Kidney capillary endothelial cell (primary cell): ENCODE data around the gene CEP250.
"Not testable (repeated sequence)": the region's sequence is repeated elsewhere in the genome, so short reads cannot be mapped to it uniquely, and the experiment has no call there.

ENCODE experiments used
- DNase-seq: peaks from one replicate; pipeline ENCODE4 v3.0.0-alpha.2; 2018; ENCODE audit warnings: low spot score

Gene CEP250

DNA sequence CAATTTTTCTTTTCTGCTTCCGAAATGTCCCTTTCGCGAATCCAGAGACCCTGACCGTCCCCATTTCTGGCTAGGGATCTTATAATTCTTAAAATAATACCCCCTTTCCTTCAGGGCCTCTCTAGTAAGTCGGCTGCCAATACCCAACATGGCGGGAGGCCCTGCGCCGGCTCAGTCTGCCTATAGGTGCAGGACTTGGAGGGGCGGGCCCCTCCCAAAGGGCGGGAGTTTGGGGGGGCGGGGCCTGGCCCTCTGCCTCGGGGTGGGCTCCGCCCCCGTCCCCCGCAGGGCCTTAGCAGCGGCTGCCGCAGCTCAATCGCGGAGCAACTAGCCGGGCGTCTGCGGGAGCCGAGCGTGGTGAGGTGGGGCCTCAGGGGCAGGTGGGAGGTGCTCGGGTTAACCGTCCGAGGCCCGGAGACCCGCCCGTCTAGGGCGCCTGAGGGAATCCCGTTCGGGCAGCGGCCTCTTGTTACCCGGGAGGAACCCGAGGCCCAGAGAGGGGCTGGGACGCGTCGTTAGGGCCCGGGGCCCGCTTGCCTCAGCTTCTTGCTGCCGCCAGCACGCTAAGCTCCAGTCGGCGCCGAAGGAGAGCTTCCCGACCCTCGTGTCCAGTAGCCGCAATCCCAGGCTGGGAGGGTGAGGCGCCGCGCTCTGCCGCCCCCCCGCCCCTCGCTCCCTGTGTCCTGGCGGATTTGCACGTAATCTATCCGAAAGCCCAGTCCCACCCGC is at the start of gene CEP250:
TSS of gene CEP250 (plus strand) at position 718 of the 729 bp plus-strand sequence. CDS start 6,770 bp downstream, outside the sequence.
- DNase-seq = peak; percentile 97

DNA sequence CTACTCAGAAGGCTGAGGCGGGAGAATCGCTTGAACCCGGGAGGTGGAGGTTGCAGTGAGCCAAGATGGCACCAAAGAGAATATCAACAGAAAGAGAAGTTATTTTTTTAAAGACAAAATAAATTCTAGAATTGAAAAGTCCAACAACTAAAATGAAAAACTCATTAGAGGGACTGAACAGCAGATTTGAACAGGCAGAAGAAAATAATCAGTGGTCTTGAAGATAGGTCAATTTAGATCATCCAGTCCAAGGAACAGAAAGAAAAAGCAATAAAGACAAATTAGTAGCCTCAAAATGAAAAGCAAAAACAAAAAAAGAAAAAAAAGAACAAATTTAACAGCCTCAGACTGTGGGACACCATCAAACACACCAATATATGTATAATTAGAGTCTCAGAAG is 49.6 kb upstream of the CEP250 start:
- no peak for DNase-seq

DNA sequence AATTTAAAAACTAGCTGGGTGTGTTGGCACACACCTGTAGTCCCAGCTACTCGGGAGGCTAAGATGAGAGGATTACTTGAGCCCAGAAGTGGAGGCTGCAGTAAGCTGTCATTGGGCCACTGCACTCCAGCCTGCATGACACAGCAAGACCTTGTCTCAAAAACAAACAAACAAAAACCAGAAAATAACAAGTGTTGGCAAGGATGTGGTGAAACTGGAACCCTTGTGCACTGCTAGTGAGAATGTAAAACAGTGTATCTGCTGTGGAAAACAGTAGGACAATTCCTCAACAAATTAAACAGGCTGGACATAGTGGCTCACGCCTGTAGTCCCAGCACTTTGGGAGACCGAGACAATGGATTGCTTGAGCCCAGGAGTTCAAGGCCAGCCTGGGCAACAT is 47.1 kb upstream of the CEP250 start:
- no peak for DNase-seq

DNA sequence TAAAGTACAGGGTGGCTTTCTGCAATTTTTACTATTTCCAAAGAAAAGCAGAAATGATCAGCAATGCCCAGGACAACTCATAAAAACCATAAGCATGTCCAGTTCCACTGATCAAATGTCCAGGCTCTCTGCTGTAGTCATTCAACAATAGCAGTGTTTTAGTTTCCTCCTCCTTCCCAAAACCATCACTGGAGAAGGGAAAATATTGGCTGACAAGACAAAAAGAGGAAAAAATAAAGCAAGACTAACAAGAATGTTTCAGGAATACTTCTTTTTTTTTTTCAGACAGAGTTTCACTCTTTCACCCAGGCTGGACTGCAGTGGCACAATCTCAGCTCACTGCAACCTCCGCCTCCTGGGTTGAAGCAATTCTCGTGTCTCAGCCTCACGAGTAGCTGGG is 45.9 kb upstream of the CEP250 start:
- DNase-seq = no peak

DNA sequence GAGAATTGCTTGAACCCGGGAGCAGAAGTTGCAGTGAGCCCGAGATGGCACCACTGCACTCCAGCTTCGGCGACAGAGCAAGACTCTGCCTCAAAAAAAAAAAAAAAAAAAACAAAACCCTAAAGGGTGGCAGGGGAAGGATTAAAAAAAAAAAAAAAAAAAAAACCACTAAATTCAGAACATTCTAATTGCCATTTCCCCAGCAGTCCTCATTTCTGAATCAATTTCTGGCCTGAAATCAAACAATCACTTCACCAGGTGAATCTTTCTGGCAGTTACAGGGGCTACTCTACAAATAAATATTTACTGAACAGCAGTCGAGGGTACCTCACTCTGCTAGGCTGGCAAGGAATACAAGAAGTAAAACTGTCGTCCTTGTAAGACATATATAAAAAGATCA is 44.8 kb upstream of the CEP250 start:
- DNase-seq = no peak

DNA sequence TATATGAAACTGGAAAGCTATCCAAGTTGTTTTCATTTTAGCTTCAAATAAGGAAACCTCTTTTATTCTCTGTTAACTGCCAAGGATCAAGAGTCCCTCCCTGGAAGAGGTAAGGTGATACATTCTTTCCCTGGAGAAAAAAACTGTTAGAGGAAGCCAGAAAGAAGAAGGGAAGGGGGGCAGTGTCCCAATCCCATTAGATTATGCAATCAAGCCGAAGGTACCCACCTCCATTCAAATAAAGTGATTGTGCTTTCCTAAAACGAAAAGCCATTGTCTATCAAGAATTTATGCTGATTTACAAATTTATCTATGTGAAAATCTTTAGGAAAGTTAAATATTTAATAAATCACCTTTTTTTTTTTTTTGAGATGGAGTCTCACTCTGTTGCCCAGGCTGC is 34.1 kb upstream of the CEP250 start:
- no peak for DNase-seq

DNA sequence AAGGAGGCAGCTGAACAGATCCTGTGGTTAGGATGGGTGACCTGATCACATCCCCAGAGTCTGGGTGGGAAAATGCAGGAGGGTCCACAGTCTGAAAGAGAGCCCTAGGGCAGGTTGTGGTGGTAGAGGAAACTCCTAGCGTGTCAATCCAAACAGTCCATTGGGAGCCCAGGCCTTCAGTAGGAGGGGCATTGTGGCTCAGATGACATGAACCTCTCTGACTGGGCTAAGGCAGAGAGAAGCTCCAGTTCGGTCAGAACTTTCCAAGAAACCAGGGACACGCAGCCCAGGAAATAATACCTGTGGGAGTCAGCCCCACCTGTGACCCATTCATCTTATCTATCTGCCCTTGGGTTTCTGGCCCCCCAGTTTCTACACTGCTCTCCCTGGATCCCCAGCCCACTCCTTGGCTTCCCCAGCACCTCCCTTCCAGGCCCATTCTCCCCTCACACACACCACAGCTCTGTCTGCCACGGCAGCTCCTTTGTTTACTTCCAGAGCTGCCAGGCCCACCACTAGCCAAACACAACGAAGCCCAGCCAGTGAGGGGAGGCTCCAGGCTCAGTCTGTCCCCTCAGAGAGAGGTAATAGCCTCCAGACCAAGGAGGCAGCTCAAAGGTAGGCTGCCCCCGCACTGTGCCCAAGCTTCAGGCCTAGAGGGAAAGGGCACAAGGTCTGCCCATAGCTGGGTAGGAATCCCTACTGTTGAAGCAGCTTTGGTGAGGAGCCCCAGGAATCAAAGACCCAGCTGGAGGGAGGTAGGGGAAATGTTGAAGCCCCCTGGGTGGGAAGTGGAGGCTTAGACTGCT is 23.6 kb upstream of the CEP250 start:
- no peak for DNase-seq

GRCh38 chr20:35432430-35432735 is 23.0 kb upstream of the CEP250 start:
- DNase-seq = no peak

- no peak for DNase-seq
Observed at GRCh38 chr20:35433337-35433736, 22.1 kb upstream of the CEP250 start.

DNA sequence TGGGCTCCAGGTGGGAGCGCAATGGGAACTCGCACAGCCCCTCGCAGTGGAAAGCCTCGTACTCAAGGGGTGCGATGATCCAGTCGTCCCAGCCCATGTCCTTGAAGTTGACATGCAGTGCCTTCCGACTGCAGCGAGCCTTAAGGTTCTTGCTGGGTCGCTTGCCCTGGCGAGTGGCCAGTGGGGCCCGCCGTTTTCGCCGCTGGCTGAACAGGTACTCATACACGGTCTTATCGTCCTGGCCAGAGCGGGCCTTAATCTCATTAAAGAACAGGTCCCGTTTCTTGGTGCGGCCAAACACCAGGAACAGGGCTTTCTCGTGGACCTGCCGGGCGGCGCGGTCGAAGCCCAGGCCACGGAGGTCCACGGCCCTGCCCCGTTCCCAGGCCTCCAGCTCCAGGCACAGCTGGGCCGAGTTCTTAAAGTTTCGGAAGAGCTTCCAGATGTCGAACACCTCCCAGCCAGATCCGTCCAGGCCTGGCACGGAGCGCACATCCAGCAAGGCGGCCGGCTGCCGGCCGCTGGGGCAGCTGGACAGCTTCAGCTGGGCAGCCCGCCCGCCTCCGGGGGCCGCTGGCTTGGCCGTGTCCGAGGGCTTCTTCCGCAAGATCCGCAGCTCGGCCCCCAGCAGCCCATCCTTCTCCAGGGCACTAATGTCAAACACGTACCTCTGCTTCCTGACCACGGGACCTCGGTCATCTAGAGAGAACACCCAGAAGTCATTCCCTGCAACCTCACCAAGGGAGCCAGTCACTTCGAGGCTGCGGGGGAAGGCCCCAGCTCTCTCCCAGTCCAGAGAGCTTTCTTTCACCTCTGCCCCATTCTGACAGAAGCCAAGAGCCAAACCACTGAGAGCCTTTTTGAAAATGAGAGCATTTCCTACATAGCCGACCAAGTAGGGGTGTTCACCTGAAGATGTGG is 21.1 kb upstream of the CEP250 start:
- no peak for DNase-seq

DNA sequence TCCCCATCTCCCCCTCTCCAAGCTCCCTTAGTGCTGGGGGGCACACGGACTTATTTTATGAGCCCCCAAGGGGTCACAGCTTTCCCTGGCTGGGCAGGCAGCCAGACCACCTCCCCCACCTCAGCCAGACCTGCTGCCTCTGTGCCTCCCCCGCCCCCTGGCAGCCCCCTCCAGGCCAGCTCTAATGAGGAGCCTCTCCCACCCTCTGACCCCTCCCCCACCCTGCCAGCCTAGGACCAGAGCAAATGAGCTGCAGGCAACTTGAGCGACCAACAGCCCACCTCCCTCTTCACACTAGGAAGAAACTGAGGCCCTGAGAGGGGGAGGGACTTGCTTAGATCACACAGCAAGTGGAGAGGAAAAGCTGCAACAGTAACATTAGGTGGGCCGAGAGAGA is 19.2 kb upstream of the CEP250 start:
- DNase-seq = no peak

DNA sequence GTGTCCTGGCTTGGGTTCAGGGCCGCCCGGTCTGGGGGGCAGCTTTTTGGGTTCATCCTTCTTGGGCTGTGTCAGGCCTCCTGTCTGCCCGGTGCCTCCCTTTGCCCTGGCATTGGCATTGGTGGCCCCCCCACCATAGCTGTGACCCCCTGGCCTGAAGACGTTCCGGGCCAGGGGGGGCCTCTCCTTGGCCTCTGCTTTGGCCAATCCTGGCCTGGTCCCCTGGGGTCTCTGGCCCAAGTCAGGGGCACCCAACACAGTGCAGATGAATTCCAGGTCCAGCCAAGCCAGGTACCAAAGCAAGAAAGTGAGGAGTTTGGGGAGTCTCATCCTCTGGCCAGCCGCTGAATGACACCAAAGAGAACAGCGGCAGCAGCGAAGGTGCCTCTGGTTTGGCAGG is 17.8 kb upstream of the CEP250 start:
- no peak for DNase-seq

- no peak for DNase-seq
Observed at GRCh38 chr20:35443003-35443402, 12.4 kb upstream of the CEP250 start.

DNA sequence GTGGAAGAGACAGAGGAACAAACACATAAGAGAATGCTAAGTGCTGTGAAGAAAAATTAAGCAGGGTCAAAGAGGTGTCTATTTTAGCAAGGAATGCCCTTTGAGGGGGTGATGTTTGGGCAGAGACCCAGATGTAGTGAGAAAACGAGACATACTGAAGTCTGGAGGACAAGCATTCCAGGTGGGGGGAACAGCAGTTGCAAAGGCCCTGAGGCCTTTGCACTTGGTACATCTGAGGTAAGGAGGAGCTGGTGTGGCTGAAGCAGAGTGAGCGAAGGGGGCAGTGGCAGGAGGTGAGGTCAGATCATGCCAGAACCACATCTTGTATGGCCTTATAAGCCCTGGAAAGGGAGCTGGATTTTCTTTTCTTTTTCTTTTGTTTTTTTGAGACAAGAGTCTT is 11.2 kb upstream of the CEP250 start:
- no peak for DNase-seq

GRCh38 chr20:35446356-35447078 is 8.9 kb upstream of the CEP250 start:
- no peak for DNase-seq

GRCh38 chr20:35447082-35447789 is 8.2 kb upstream of the CEP250 start:
- DNase-seq = peak; percentile 78

DNA sequence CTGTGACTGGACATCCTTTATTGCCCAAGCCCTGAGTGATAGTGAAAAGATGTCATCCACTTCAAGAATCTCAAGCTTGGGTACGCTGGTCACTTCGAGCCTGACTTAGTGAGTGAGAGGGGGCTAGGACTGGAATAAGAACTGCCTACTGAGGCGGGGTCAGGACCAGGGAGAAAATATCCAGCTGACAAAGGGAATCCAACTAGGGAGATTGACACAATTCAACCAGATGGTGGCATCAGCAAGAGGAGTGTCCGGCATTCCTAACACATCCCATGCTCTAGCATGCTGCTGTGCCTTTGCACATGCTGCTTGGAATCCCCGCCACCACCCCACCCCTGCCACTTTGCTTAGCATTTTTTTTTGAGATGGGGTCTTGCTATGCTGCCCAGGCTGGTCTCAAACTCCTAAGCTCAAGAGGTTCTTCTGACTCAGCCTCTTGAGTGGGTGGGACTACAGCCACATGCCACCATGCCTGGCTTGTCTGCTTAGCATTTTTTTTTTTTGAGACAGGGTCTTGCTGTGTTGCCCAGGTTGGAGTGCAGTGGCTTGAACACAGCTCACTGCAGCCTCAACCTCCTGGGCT is 6.5 kb upstream of the CEP250 start:
- no peak for DNase-seq

DNA sequence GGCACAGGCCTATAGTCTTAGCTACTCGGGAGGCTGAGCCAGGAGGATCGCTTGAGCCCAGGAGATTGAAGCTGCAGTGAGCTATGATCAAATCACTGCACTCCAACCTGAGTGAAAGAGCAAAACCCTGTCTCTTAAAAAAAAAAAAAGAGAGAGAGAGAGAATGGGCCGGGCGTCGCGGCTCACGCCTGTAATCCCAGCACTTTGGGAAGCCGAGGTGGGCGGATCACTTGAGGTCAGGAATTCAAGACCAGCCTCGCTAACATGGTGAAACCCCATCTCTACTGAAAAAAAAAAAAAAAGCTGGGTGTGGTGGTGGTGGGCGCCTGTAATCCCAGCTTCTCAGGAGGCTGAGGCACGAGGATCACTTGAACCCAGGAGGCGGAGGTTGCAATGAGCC is 5.5 kb upstream of the CEP250 start:
- DNase-seq = not testable (repeated sequence)

- DNase-seq = no peak
Observed at GRCh38 chr20:35451295-35451694, 4.1 kb upstream of the CEP250 start.

GRCh38 chr20:35453647-35454046 is 1.8 kb upstream of the CEP250 start:
- no peak for DNase-seq

- not testable (repeated sequence) for DNase-seq
Observed at GRCh38 chr20:35456700-35457099, 1.3 kb downstream of the CEP250 start.
